GM21576 (cell line): ENCODE measurements around the gene PARM1.
A peak's percentile ranks its signal among the peaks of the same experiment; 100 is the strongest.

Experiments used
- ATAC-seq: cut with Tn5 transposase; IDR thresholded peaks from one replicate; pipeline ENCODE4 v1.9.1; 2021; ENCODE audit warnings: mild to moderate bottlenecking, moderate library complexity; ENCODE audit not compliant: unreplicated experiment

The PARM1 gene

DNA sequence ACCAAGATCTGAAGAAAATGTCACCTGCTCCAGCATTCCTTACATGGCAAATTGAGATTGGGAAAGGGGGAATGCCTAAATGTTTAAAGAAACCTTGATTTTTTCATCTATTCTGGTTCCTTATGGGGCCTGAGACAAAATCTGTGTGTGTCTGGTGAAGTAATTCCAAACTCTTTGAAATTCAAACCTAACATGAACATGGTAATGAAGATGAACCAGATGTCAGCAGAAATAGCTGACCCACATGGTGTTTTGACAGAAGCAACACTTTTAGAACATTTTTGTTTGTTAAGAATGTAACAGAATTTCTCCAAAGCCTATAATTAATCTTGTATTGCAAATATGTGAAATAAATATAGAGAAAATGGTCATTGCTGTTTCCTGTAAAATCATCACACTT is 133.0 kb downstream of the PARM1 start:
- no peak for ATAC-seq

DNA sequence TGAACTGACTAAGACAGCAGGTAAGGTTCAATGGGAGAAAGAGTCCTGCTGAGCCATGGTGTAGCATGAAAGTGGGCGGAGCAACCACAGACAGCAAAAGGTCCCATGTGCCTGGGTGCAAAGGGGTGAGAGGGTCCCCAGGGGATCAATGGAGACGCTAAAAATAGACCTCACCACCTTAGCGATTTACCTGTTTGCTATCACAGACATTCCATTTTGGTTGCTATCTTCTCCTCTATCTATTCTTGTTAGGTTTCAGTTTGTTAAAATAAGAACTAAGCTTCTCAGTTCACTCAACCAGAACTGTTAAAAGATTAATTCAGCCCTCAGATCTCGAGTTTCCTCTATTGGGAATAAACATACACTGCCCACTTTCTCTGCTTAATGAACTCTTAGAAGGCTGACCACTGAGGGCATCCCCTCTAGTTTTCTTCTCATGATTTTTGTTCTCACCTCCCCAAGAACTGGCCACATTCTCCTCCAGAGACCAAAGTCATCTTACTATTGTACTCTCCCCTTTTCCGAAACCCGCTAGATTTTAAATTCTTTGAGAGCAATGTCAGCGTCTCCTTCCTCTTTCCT is 136.7 kb downstream of the PARM1 start:
- ATAC-seq = peak; percentile 78

DNA sequence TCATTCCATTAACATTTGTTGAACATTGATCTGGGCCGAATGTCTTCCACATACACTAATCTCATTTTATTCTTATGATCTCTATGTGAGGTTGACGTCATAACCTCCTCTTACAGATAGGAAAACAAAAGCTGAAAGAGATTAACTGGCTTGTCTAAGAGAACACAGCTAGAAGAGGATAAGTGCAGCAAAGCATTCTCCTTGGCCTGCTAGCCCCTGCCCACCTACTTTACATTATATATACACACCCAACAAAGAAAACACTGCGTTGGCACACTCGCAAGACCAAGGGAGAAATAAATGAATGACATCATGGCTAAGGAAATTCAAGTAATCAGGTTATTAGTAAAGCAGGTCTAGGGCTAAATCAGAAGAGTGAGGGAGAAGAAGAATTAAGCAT is 138.4 kb downstream of the PARM1 start:
- ATAC-seq = no peak

DNA sequence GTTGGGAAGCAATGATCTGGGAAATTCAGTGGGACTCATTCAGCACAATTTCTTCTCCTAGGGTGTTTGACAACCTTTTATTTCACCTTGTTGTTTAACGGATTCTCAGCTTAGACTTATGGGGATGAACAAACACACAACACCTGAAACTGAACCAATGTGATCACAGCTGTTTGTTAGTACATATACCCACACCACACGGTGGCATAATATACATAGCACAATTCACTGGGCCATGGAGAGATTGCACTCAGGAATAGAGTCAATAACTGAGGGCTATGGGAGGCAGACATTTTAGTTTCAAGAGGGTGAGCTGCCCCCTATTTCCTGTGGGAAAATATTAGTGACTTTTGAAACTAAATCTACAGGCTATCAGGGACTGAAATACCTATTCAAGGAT is 148.0 kb downstream of the PARM1 start:
- ATAC-seq = no peak

DNA sequence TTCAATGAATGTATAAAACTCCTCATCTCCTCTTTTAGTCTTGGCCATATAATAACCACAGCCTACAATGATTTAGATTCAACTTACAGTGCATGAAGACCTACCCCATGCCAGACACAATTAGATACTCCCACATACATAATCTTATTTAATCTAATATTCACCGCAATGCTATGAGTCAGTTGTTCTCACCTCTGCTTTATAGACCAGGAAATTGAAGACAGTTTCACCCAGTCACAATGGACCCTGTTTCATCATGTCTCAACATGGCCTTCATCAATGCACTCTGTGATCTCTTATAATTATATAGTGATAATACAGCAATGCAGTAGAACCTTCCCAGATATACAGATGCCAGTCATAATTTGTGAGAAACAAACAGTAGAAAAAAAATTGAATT is 148.6 kb downstream of the PARM1 start:
- ATAC-seq = no peak

DNA sequence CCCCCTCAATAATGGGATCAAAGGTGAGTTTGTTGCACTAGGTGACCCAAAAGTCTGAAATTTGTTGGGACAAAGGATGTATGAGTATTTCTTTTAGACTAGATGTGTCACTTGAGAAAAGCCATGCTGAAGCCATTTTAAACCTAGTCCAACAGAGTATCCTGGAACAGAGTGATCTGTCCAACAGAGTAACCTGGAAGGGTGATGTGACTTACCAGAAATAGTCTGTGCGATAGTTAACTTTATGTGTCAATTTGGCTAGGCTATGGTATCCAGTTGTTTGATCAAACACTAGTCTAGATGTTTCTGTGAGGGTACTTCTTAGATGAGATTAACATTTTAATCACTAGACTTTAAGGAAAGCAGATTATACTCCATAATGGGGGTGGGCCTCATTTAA is 154.5 kb downstream of the PARM1 start:
- ATAC-seq = no peak

DNA sequence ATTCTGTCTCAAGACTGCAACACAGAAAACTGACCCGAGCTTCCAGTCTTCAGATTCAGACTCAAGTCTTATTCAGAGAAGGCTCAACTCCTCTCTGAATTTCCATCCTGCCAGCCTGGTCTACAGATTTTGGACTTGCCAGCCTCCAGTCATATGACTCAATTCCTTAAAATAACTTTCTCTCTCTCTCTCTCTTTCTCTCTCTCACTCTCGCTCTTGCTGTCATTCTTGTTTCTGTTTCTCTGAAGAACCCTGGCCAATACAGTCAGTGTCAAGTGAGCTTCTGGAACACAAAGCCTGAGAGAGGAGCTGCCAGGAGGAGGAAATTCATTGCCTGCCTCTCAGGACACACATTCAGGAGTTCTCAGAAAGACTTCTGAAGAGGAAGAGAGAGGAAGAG is 154.9 kb downstream of the PARM1 start:
- ATAC-seq = peak; percentile 80

DNA sequence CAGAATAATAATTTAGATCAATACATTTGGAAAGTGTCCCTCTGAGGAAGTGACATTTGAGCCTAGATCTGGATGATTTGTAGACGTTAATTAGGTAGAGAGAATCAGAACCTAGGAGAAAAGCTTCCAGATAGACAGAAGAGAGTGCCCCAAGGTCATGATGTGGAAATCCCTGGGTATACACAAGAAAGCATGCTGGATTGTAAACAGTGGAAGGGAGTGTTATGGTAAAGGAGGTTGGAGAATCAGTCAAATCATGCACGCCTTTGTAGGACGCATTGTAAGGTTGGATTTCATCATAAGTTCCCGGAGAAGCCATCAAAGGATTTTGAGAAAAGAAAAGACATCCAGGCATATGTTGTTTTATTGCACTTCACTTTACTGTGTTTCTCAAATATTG is 156.3 kb downstream of the PARM1 start:
- no peak for ATAC-seq

DNA sequence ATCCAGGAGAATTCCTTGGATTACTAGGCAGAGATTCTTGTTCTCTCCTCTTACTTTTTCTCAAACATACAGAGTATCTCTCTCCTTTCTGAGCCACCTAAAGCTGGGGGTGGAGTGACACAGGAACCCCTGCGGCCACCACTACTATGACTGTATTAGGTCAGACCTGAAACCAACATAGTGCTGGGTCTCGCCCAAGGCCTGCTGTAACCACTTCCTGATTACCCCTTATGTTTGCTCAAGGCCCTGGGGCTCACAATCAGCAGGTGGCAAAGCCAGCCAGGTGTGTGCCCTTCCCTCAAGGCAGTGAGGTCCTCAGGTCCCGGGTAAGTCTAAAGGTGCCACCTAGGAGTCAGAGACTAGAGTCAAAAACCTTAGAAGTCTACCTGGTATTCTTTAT is 166.4 kb downstream of the PARM1 start:
- peak; percentile 75 for ATAC-seq
